ENCODE results near the gene RAB5A.
"Not testable (repeated sequence)": the region's sequence is repeated elsewhere in the genome, so short reads cannot be mapped to it uniquely, and the experiment has no call there.

RAB5A gene

GRCh38 chr3:19961960-19962359, 15.1 kb downstream of the RAB5A start:
- no peak for DNase-seq (ENCODE audit: low spot score)
- TF ChIP-seq, protein P1, sequence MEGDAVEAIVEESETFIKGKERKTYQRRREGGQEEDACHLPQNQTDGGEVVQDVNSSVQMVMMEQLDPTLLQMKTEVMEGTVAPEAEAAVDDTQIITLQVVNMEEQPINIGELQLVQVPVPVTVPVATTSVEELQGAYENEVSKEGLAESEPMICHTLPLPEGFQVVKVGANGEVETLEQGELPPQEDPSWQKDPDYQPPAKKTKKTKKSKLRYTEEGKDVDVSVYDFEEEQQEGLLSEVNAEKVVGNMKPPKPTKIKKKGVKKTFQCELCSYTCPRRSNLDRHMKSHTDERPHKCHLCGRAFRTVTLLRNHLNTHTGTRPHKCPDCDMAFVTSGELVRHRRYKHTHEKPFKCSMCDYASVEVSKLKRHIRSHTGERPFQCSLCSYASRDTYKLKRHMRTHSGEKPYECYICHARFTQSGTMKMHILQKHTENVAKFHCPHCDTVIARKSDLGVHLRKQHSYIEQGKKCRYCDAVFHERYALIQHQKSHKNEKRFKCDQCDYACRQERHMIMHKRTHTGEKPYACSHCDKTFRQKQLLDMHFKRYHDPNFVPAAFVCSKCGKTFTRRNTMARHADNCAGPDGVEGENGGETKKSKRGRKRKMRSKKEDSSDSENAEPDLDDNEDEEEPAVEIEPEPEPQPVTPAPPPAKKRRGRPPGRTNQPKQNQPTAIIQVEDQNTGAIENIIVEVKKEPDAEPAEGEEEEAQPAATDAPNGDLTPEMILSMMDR (IDR thresholded peaks at IDR 0.05): no peak
- no peak overlapping the region for H3K4me3 ChIP-seq
- H3K27ac ChIP-seq: no peak overlapping the region

DNA sequence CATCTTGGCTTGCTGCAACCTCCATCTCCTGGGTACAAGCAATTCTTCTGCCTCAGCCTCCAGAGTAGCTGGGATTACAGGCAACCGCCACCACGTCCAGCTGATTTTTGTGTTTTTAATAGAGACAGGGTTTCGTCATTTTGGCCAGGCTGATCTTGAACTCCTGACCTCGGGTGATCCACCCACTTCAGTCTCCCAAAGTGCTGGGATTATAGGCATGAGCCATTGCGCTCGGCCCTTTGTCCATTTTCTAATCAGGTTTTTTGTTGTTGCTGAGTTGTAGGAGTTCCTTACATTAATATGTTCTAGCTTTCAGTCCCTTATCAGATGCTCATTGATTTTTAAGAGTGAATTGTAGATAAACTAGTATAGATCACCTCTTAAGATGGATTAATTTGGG, 20.3 kb downstream of the RAB5A start:
- H3K4me3 ChIP-seq: no peak overlapping the region
- TF ChIP-seq, protein P1 (IDR thresholded peaks at IDR 0.05): no peak

DNA sequence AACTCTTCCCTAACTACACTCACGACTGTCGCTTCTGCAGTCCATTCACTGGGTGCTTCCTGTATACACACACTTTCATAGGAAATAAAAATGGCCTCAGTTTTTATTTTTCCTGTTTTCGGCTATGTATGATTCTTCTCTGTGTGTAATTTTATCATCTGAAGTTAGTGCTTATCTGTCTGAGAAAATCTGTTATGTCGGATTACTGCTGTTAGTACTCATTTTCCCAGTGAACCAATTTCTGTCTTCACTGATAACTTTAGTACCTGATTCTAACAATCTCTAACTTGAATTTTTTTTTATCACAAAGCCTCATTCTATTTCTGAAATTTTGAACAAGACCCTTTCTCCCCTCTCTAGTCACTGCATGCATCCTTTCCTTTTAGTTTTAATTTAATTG, 20.9 kb downstream of the RAB5A start:
- DNase-seq (ENCODE audit: low spot score): no peak
- TF ChIP-seq, protein P1 (IDR thresholded peaks at IDR 0.05): no peak
- H3K4me3 ChIP-seq: no peak overlapping the region
- no peak overlapping the region for H3K27ac ChIP-seq

More for the DNA sequence above, 20.3 kb downstream of the RAB5A start:
- no peak for DNase-seq (ENCODE audit: low spot score)
- no peak overlapping the region for H3K27ac ChIP-seq

DNA sequence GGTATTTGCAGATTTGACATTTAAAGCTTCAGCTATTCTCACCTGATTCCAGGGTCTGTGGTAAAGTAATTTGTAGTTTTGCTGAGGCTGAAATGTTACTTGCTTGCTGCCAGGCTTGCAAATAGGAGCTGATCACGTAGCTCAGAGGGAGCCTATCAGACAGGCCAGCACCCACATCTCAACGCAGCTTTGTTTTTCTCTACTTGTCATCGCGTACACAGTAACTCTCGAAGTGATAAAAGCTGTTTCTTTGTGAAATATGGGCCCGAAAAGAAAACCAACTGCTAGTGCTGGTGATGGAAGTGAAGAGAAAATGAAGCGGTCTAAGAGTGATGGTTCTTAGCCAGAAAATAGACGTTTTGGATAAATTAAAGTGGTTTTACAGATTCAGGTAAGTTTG, 23.4 kb downstream of the RAB5A start:
- no peak for DNase-seq (ENCODE audit: low spot score)
- Histone ChIP-seq H3K4me3 (no peak overlapping the region), H3K27ac (no peak overlapping the region)
- TF ChIP-seq, protein P1 (IDR thresholded peaks at IDR 0.05): no peak

- Histone ChIP-seq H3K27ac (no peak overlapping the region), H3K4me3 (no peak overlapping the region)
- no peak for DNase-seq (ENCODE audit: low spot score)
- TF ChIP-seq, protein P1 (IDR thresholded peaks at IDR 0.05): no peak
Observed at GRCh38 chr3:19972054-19972453, 25.2 kb downstream of the RAB5A start.

GRCh38 chr3:19988904-19989303, 42.0 kb downstream of the RAB5A start:
- H3K4me3 ChIP-seq; H3K27ac ChIP-seq; DNase-seq (ENCODE audit: low spot score): not testable (repeated sequence)

GRCh38 chr3:19994796-19995195, 47.9 kb downstream of the RAB5A start:
- no peak overlapping the region for H3K4me3 ChIP-seq
- no peak for DNase-seq (ENCODE audit: low spot score)
- TF ChIP-seq, protein P1 (IDR thresholded peaks at IDR 0.05): no peak
- H3K27ac ChIP-seq: no peak overlapping the region

DNA sequence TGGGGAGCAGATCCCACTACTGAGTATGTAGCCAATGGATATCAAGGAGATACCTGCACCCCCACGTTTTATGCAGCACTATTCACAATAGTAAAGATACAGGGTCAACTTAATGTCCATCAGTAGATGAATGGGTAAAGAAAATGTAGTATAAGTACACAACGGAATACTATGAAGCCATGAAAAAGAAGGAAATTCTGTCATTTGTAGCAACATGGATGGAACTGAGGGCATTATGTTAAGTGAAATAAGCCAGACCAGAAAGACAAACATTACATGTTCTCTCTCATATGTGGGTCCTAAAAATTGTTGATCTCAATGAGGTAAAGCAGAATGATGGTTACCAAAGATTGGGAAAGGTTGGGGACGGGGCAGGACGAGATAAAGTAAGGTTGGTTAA, 50.6 kb downstream of the RAB5A start:
- H3K4me3 ChIP-seq: no peak overlapping the region
- TF ChIP-seq, protein P1 (IDR thresholded peaks at IDR 0.05): no peak
- H3K27ac ChIP-seq: no peak overlapping the region
- DNase-seq (ENCODE audit: low spot score): no peak

Measured in coronary artery (tissue), 2 donors.